NCI-H1417 treated with DMSO at 0.1 percent for 48 hours (cell line): ENCODE data around the gene NAXD.
"Not testable (repeated sequence)": the region's sequence is repeated elsewhere in the genome, so short reads cannot be mapped to it uniquely, and the experiment has no call there.

ENCODE experiments used
- DNase-seq: peaks from one replicate; lab custom pipeline; 2025; lab: John Stamatoyannopoulos, UW

NAXD gene

DNA sequence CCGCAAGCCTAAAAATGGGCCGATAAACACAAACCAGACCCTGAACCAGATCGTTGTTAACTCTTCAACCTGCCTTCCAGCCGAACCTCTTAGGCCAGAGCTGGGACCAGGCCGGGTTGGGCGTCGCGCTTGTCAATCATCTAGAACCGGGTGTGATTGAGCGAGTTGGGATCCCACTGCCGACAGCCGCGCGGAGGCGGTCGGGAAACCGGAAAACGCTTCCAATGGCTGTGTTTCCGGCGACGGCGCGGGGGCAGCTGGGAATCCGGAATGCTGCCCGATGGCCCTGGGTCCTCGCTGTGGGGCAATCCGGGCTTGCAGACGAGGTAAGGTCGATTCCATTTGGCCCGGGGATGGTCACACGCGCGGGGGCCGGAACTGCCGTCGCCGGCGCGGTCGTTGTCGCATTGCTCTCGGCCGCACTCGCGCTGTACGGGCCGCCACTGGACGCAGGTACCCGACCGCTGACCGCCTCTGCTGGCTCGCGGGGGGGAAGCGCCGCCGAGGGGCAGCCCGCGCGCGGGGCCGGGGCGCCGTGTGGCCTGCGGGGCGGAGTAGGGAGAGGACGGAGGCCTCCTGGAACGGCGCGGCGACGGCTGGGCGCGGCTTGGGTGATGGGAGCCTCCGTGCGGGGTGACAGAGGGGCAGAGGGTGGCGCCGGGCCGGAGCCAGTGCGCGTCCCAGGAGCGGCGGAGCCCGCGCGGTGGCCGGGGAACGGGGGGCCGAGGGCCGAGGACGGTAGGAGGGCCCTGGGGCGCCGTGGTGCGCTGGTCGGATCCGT lies at the start of gene NAXD:
TSS of gene NAXD (plus strand) at position 224 of the 781 bp plus-strand sequence. CDS start at position 281, 57 bp downstream.
- peak; percentile 72 for DNase-seq

DNA sequence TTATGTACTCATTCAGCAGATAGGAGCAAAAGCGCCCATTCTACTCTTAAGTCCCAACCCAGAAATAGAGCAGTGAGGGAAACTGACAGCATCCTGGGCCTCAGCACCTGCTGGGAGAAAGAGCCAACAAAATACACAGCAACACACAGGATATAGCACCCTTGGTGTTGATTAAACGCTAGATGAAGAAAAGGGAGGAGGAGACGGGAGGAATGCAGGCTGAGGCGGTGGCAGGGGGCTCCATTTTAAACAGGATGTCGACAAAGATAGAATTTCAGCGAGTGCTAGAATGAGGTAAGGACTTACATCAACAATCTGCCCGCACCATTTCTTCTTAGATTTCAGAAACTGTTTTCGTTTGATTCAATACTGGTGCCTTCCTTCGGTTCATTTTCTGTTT lies 49.2 kb upstream of the NAXD start:
- DNase-seq, result no peak

GRCh38 chr13:110568612-110569011 lies 46.7 kb upstream of the NAXD start:
- DNase-seq, result no peak

DNA sequence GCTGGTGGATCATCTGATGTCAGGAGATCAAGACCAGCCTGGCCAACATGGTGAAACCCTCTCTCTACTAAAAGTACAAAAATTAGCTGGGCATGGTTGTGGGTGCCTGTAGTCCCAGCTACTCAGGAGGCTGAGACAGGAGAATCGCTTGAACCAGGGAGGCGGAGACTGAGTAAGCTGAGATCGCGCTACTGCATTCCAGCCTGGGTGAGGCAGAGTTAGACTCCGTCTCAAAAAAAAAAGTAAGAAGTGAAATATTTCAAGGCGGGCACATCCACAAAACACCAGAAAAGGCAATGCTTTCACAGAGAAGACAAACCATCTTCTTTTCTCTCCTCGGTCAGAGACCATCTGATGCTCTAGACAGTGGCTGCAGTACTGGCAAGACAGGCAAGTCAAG lies 45.4 kb upstream of the NAXD start:
- DNase-seq, result not testable (repeated sequence)

DNA sequence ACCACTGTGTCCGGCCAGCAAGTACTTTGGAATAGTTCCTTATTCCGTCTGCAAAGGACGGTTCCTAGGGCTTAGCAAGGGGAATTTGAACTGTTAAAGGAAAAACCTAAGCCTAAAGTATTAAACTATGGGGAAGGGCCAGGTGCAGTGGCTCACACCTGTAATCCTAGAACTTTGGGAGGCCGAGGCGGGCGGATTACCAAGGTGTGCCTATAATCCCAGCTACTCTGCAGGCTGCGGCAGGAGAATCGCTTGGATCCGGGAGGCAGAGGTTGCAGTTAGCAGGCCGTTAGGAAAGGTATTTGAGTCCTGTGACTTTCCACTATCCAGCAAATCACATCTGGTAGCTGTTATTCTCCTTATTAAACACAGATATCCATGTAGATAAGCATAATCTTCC lies 44.5 kb upstream of the NAXD start:
- no peak for DNase-seq

- DNase-seq, result no peak
Observed at GRCh38 chr13:110571896-110572777, 43.2 kb upstream of the NAXD start.

- DNase-seq, result no peak
Observed at GRCh38 chr13:110572778-110573118, 42.6 kb upstream of the NAXD start.

DNA sequence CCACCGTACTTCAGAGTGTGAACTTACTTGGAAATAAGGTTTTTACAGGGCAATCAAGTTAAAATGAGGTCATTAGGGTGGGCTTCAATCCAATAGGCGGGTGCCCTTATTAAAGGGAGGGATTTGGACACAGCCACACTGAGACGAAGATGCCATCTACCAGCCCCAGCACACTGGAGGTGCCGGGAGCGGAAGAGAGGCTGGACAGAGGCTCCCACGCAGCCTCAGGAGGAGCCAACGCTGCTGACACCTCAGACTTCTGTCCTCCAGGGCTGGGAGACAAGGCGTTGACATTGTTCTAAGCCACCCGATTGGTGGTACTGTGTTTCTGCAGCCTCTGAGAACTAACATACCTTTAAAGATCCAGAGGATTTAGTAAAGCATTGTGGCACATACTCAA lies 41.2 kb upstream of the NAXD start:
- DNase-seq, result no peak

DNA sequence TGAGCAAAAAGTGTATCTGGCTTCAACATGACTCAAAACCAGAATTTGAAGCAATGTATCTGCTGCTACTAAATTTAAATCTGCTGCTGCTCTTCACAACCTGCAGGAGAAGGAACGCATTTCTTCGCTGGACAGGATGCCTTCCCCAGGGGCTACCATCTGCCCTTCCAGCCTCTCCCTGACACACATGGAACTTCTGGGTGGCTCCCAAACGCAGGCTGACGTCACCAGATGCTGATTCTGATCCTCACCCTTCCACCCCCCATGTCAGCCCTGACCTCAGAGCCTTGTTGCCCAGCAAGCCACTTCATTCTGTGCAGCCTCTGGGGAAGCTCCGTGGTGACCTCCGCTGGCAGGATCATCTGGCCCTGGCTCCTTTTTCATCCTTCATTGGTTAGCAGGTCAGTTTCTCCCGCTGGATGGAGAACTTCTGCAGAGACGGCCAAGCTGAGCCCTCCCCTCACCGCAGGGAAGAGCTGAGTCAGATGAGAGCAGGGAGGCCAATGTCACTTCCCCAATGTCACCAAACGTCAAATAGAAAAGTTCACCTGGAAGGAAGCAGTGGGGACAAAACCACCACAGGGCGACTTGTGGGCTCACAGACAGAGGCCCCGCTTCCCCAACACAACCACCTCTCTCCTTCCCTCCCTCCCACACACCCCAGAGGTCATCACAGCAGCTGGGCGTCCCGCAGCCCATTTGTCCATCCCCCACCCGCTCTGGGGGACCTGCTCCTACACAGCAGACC lies 39.8 kb upstream of the NAXD start:
- no peak for DNase-seq

DNA sequence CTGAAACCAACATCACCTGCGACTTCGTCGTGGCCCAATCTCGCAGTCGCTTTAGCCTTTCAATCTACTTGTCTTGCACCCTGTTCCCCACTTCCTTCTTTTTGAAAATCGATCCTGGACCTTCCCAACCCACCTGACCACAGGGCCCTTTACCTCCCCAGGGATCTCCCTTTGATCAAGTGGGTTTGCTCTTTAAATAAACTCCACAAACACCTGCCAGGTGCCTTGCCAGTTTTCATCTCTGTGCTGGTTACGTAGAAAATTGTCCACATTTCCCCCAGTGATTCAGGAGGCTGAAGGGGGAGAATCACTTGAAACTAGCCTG lies 39.3 kb upstream of the NAXD start:
- DNase-seq, result no peak

GRCh38 chr13:110576736-110577476 lies 38.4 kb upstream of the NAXD start:
- no peak for DNase-seq

GRCh38 chr13:110578363-110578762 lies 37.0 kb upstream of the NAXD start:
- DNase-seq, result no peak

DNA sequence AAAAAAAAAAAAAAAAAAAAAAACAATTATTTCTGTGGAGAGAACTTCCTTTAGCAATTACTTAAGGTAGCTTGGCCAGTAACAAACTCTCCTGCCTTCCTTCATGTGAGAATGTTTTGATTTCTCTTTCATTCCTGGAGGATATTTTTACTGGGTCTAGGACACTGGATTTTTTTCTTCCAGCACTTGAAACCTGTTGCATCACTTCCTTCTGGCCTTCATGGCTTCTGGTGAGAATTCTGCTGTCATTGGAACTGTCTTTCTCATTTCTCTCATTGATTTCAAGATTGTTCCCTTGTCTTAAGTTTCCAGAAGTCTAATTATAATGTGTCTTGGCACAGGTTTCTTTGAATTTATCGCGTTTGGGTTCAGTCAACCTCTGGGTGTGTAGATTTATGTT lies 34.5 kb upstream of the NAXD start:
- no peak for DNase-seq

GRCh38 chr13:110581506-110582185 lies 33.7 kb upstream of the NAXD start:
- no peak for DNase-seq

- no peak for DNase-seq
Observed at GRCh38 chr13:110582421-110582954, 32.9 kb upstream of the NAXD start.

- DNase-seq, result no peak
Observed at GRCh38 chr13:110583178-110583865, 32.0 kb upstream of the NAXD start.

DNA sequence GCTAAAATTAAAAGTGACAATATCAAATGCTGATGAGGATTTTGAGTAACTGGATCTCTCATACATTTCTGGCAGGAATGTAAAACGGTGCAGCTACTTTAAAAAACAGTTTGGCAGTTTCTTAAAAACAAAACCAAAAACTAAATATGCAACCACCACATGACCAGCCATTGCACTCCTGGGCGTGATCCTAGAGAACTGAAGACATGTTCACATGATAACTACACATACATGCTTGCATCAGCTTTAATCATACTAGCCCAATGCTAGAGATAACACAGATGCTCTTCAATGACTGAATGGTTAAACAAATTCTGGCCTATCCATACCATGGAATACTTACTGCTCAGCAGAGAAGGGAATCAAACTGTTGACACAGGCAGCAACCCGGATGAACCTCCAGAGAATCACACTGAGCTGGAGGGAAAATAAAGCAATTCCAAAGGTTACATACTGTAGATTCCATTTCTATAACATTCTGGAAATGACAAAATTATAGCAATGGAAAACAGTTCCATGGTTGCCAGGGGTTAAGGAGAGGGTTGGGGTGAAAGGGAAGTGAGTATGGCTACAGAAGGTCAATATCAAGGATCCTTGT lies 25.5 kb upstream of the NAXD start:
- DNase-seq, result no peak

DNA sequence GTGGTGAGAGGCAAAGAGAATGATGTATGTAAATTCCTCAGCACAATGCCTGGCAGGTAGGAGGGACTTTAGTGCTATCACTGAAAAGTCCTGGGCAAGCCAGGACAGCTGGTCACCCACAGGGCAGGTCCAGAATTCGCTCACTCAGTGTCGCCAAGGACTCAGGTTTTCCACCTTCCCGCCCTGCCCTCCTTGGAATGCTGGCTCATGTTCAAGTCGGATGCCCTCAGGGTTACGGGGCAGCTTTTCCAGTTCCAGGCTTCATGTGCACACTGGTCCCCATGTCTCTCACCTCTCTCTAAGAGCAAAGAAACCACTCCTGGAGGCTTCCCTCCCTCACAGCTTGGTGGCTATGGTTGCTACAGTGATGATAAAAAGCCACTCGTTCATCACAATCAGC lies 24.8 kb upstream of the NAXD start:
- DNase-seq, result no peak

- no peak for DNase-seq
Observed at GRCh38 chr13:110592665-110593064, 22.7 kb upstream of the NAXD start.
